Naive thymus-derived CD8-positive, alpha-beta T cell (primary cell): Measurements from ENCODE around the gene CCN2. TPM values are rescaled to one million over a fixed set of nuclear protein-coding genes. Genes with fewer than 3 reads are reported as not detected.
A peak's percentile ranks its signal among the peaks of the same experiment; 100 is the strongest.

Source experiments
- ATAC-seq, 2 donors: fragments of 150-1000 bp; cut with Tn5 transposase in 1 of 2; sonication (Bioruptor Pico), chemical (Tn5 transposase) in 1 of 2; 1 replicate in 1 of 2; 2 replicates in 1 of 2; pipeline ENCODE4 v1.10.0; 2021; ENCODE audit warnings: mild to moderate bottlenecking in 2 of 2, moderate library complexity in 2 of 2
- POLR2A ChIA-PET: fragments of 350-600 bp; sonication (Branson Sonifier 250); formaldehyde crosslinking; loops from one replicate; lab custom pipeline; 2021; ENCODE audit warnings: antibody characterized with exemption; lab: Charles Lee
- DNase-seq, 10 donors: peaks; one replicate each; pipeline versions ENCODE4 v3.0.0 to v3.0.0-alpha.2; 2020 to 2022
- H3K27ac Mint-ChIP-seq, 10 donors: one replicate each; pipeline ENCODE4 v1.8.0; 2020 to 2022; ENCODE audit warnings: mild to moderate bottlenecking in 10 of 10, mixed read lengths in 10 of 10, moderate library complexity in 4 of 10, inconsistent platforms in 1 of 10
- H3K27me3 Mint-ChIP-seq, 5 donors: one replicate each; pipeline ENCODE4 v1.8.0; 2021 to 2022; ENCODE audit warnings: mixed read lengths in 5 of 5
- H3K36me3 Mint-ChIP-seq, 3 donors: one replicate each; pipeline ENCODE4 v1.8.0; 2020 to 2022; ENCODE audit warnings: mixed read lengths in 3 of 3, mild to moderate bottlenecking in 2 of 3, inconsistent platforms in 1 of 3
- H3K4me1 Mint-ChIP-seq, 4 donors: one replicate each; pipeline ENCODE4 v1.8.0; 2021 to 2022; ENCODE audit warnings: mixed read lengths in 4 of 4
- H3K4me3 Mint-ChIP-seq, 10 donors: one replicate each; pipeline ENCODE4 v1.8.0; 2020 to 2022; ENCODE audit warnings: mild to moderate bottlenecking in 10 of 10, mixed read lengths in 10 of 10, moderate library complexity in 6 of 10, inconsistent platforms in 1 of 10
- H3K9me3 Mint-ChIP-seq, 9 donors: one replicate each; pipeline ENCODE4 v1.8.0; 2020 to 2022; ENCODE audit warnings: mixed read lengths in 9 of 9, mild to moderate bottlenecking in 3 of 9, inconsistent platforms in 1 of 9, moderate library complexity in 1 of 9
- polyA plus RNA-seq, 3 donors: library from polyadenylated mRNA; unstranded; fragments of 300-500 nt; fragmentation: Illumina TruSeq; gene quantifications; one replicate each; pipeline ENCODE4 v1.2.3, GENCODE V29; 2021
- total RNA-seq, 8 experiments: library from RNA in 2 of 8; stranded (reverse) in 2 of 8; gene quantifications; one replicate each; pipeline ENCODE4 v1.2.3 and lab custom pipeline; 2021 to 2026

CCN2 gene
- total and polyA plus RNA-seq, 5 experiments from 2014 or later, result 0.41 TPM; not detected in 4

- DNase-seq (no peak), ATAC-seq (no peak)
- H3K27ac Mint-ChIP-seq, result no peak overlapping the region
- H3K4me3 Mint-ChIP-seq, result no peak overlapping the region
- no peaks in the 10 kb centered on the region for H3K4me1 Mint-ChIP-seq
- H3K27me3 Mint-ChIP-seq, result peaks cover 12 to 30% (median 15%) of the 10 kb centered on the region in 5 donors
- POLR2A ChIA-PET, result no interaction called here
- H3K9me3 Mint-ChIP-seq, result peaks cover 0 to 1% (median 0%) of the 10 kb centered on the region in 9 donors
- no peaks in the 10 kb centered on the region for H3K36me3 Mint-ChIP-seq
Observed at GRCh38 chr6:131958095-131958494, 6.9 kb upstream of the CCN2 start.

- peaks cover 0 to 1% (median 0%) of the 10 kb centered on the region in 9 donors for H3K9me3 Mint-ChIP-seq
- no peak overlapping the region for H3K27ac Mint-ChIP-seq
- POLR2A ChIA-PET, result no interaction called here
- DNase-seq (no peak), ATAC-seq (no peak)
- peaks cover 0 to 2% (median 0%) of the 10 kb centered on the region in 3 donors for H3K36me3 Mint-ChIP-seq
- peaks cover 0 to 3% (median 0%) of the 10 kb centered on the region in 4 donors for H3K4me1 Mint-ChIP-seq
- H3K4me3 Mint-ChIP-seq, result no peak overlapping the region
- peaks cover 24 to 50% (median 32%) of the 10 kb centered on the region in 5 donors for H3K27me3 Mint-ChIP-seq
Observed at GRCh38 chr6:131955876-131956275, 4.7 kb upstream of the CCN2 start.

- POLR2A ChIA-PET, result no interaction called here
- no peak for DNase-seq
- Mint-ChIP-seq H3K9me3 (peaks cover 0 to 1% (median 0%) of the 10 kb centered on the region in 9 donors), H3K36me3 (peaks cover 0 to 2% (median 1%) of the 10 kb centered on the region in 3 donors), H3K4me1 (peaks cover 2 to 6% (median 3%) of the 10 kb centered on the region in 4 donors), H3K4me3 (no peak overlapping the region), H3K27me3 (peaks cover 26 to 55% (median 36%) of the 10 kb centered on the region in 5 donors), H3K27ac (no peak overlapping the region)
- no peak for ATAC-seq
Observed at GRCh38 chr6:131955192-131955591, 4.0 kb upstream of the CCN2 start.

DNA sequence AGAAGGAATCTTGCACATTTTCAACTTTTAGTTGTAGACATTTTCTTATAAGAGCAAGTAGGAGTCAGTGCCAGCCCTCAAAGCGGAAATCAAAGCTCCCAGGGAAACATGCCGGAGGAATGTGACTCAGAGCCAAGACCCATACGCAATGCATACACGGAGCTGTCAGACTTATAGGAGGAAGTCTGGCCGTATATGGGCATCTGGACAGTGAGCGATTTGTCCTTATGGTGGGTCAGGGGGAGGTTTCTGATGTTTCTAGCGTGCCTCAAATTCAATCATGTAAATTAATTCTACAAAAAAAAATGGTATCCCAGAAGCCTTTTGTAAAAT, 3.6 kb upstream of the CCN2 start:
- ATAC-seq, result no peak
- Mint-ChIP-seq H3K27me3 (peaks cover 29 to 60% (median 40%) of the 10 kb centered on the region in 5 donors), H3K4me3 (no peak overlapping the region), H3K4me1 (peaks cover 5 to 11% (median 8%) of the 10 kb centered on the region in 4 donors), H3K9me3 (peaks cover 0 to 1% (median 0%) of the 10 kb centered on the region in 9 donors), H3K27ac (no peak overlapping the region), H3K36me3 (peaks cover 0 to 2% (median 2%) of the 10 kb centered on the region in 3 donors)
- POLR2A ChIA-PET, result no interaction called here
- DNase-seq, result no peak

- H3K27me3 Mint-ChIP-seq, result peaks cover 35 to 65% (median 45%) of the 10 kb centered on the region in 5 donors
- no peak overlapping the region for H3K4me3 Mint-ChIP-seq
- ATAC-seq, result no peak
- H3K4me1 Mint-ChIP-seq, result peaks cover 7 to 14% (median 10%) of the 10 kb centered on the region in 4 donors
- H3K27ac Mint-ChIP-seq, result no peak overlapping the region
- POLR2A ChIA-PET, result no interaction called here
- peaks cover 0 to 1% (median 0%) of the 10 kb centered on the region in 9 donors for H3K9me3 Mint-ChIP-seq
- H3K36me3 Mint-ChIP-seq, result peaks cover 0 to 2% (median 2%) of the 10 kb centered on the region in 3 donors
- no peak for DNase-seq
Observed at GRCh38 chr6:131954059-131954774, 3.0 kb upstream of the CCN2 start.

- peaks cover 0 to 2% (median 2%) of the 10 kb centered on the region in 3 donors for H3K36me3 Mint-ChIP-seq
- no peak overlapping the region for H3K4me3 Mint-ChIP-seq
- H3K4me1 Mint-ChIP-seq, result peaks cover 7 to 14% (median 10%) of the 10 kb centered on the region in 4 donors
- no peak overlapping the region for H3K27ac Mint-ChIP-seq
- peaks cover 0 to 1% (median 0%) of the 10 kb centered on the region in 9 donors for H3K9me3 Mint-ChIP-seq
- peaks cover 36 to 77% (median 53%) of the 10 kb centered on the region in 5 donors for H3K27me3 Mint-ChIP-seq
- DNase-seq (no peak), ATAC-seq (no peak)
- POLR2A ChIA-PET, result no interaction called here
Observed at GRCh38 chr6:131952886-131953509, 1.8 kb upstream of the CCN2 start.

DNA sequence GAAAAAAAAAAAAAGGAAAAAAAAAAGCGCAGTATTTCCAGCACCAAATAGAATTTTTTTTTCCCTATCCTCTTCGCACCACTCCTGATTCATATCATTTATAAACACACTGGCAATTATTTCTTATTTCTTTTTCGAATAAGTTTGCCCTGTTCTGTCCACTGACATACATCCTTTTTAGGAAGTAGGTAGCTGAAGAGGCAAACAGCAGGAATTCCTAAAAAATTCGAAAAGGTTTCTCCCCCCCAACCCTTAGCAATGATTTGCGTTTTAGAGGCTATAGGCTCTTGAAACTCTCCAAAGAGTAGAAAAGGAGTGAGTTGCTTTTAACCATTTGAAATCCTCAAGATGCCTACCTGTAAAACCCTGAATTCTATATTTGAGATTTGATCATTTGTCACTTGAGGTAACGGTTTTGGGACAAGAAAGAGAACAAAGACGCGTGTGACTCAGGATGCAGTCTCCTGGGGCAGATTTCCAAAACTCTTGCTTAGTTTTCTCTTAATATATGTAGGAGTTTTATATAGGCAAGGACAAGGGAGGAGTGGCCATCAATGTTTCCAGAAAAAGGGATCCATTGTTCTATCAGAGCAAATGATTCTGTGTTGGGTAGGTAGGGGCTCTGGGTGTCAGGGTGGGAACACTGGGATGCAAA, 531 bp upstream of the CCN2 start:
- peaks cover 38 to 90% (median 60%) of the 10 kb centered on the region in 5 donors for H3K27me3 Mint-ChIP-seq
- POLR2A ChIA-PET, result no interaction called here
- peak overlapping the region; percentile 45 to 85 (median 72) for H3K4me3 Mint-ChIP-seq

GRCh38 chr6:131949909-131950766, 1.0 kb downstream of the CCN2 start:
- peak; percentile 25 to 31 for ATAC-seq
- Mint-ChIP-seq H3K36me3 (peaks cover 0 to 2% (median 2%) of the 10 kb centered on the region in 3 donors), H3K27ac (no peak overlapping the region), H3K4me1 (peaks cover 7 to 14% (median 10%) of the 10 kb centered on the region in 4 donors), H3K4me3 (peak overlapping the region; percentile 74 to 89 (median 85)), H3K9me3 (no peaks in the 10 kb centered on the region), H3K27me3 (peaks cover 43 to 96% (median 69%) of the 10 kb centered on the region in 5 donors)
- DNase-seq, result peak in 2 of 10 donors; percentile 1 to 19
- POLR2A ChIA-PET, result no interaction called here

More for the DNA sequence above, 531 bp upstream of the CCN2 start:
- H3K9me3 Mint-ChIP-seq, result no peaks in the 10 kb centered on the region
- ATAC-seq, result no peak
- no peak for DNase-seq
- H3K27ac Mint-ChIP-seq, result no peak overlapping the region
- peaks cover 0 to 2% (median 2%) of the 10 kb centered on the region in 3 donors for H3K36me3 Mint-ChIP-seq
- H3K4me1 Mint-ChIP-seq, result peaks cover 7 to 14% (median 10%) of the 10 kb centered on the region in 4 donors

- peaks cover 0 to 2% (median 2%) of the 10 kb centered on the region in 3 donors for H3K36me3 Mint-ChIP-seq
- no peak for ATAC-seq
- peaks cover 42 to 90% (median 66%) of the 10 kb centered on the region in 5 donors for H3K27me3 Mint-ChIP-seq
- no peak for DNase-seq
- H3K27ac Mint-ChIP-seq, result no peak overlapping the region
- POLR2A ChIA-PET, result no interaction called here
- H3K4me3 Mint-ChIP-seq, result peak overlapping the region; percentile 74 to 89 (median 85)
- no peaks in the 10 kb centered on the region for H3K9me3 Mint-ChIP-seq
- peaks cover 7 to 14% (median 10%) of the 10 kb centered on the region in 4 donors for H3K4me1 Mint-ChIP-seq
Observed at GRCh38 chr6:131949620-131949908, 1.6 kb downstream of the CCN2 start.

DNA sequence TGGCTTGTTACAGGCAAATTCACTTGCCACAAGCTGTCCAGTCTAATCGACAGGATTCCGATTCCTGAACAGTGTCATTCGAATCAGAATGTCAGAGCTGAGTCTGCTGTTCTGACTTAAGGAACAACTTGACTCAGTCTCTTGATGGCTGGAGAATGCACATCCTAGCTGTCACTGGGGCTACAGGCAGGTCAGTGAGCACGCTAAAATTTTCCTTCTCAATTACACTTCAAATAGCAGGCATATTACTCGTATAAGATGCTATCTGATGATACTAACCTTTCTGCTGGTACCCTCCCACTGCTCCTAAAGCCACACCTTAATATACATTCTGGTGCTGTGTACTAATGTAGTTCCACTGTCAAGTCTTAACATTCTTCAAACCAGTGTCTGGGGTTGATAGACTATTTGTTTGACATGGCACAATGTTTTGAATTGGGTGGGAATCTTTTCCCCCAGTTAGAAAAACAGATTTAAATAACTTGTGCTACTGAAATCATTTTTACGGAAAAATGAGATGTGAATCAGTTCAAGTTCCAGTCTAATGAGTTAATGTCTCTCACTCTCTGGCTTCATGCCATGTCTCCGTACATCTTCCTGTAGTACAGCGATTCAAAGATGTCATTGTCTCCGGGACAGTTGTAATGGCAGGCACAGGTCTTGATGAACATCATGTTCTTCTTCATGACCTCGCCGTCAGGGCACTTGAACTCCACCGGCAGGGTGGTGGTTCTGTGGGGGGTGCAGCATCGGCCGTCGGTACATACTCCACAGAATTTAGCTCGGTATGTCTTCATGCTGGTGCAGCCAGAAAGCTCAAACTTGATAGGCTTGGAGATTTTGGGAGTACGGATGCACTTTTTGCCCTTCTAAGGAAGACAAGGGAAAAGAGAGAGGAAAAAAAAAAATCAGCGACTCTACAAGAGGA, 2.2 kb downstream of the CCN2 start:
- no peaks in the 10 kb centered on the region for H3K9me3 Mint-ChIP-seq
- H3K4me3 Mint-ChIP-seq, result peak overlapping the region in 9 of 10 donors; percentile 46 to 89 (median 85)
- DNase-seq, result no peak
- peaks cover 42 to 84% (median 65%) of the 10 kb centered on the region in 5 donors for H3K27me3 Mint-ChIP-seq
- POLR2A ChIA-PET, result no interaction called here
- peaks cover 7 to 14% (median 10%) of the 10 kb centered on the region in 4 donors for H3K4me1 Mint-ChIP-seq
- peaks cover 0 to 2% (median 2%) of the 10 kb centered on the region in 3 donors for H3K36me3 Mint-ChIP-seq
- H3K27ac Mint-ChIP-seq, result no peak overlapping the region
- no peak for ATAC-seq

DNA sequence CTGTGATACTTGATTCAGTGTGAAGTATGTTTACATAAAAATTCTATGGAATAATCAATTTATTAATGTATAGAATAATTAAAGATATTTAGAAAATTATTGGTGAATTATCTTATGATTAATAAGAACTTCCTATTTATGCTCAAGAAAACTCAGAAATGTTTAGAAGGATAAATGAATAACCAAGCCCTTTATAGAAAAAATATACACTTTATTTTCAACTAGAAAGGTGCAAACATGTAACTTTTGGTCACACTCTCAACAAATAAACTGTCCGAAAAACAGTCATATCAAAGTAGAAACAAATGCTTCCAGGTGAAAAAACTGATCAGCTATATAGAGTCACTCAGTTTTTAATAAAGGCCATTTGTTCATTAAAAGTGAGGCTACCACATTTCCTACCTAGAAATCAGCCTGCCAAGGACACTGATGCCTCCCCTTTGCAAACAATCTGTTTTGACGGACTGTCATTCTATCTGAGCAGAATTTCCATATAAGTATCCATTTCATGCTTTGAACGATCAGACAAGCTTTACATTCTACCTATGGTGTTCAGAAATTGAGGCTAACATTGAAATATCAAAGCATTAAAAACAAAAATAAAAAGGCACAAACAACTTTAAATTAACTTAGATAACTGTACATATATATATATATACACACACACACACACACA, 3.0 kb downstream of the CCN2 start:
- POLR2A ChIA-PET, result no interaction called here
- H3K4me1 Mint-ChIP-seq, result peaks cover 7 to 14% (median 10%) of the 10 kb centered on the region in 4 donors
- peaks cover 39 to 76% (median 59%) of the 10 kb centered on the region in 5 donors for H3K27me3 Mint-ChIP-seq
- no peak for ATAC-seq
- no peak overlapping the region for H3K27ac Mint-ChIP-seq
- peaks cover 0 to 2% (median 2%) of the 10 kb centered on the region in 3 donors for H3K36me3 Mint-ChIP-seq
- no peaks in the 10 kb centered on the region for H3K9me3 Mint-ChIP-seq
- H3K4me3 Mint-ChIP-seq, result no peak overlapping the region
- no peak for DNase-seq
